WTC11 (cell line): ENCODE data around the gene TIAL1. TPM values are rescaled to one million over a fixed set of nuclear protein-coding genes. Genes with fewer than 3 reads are reported as not detected.

Source experiments
- ATAC-seq: fragments of 200-7000 bp; cut with Tn5 transposase; 2 replicates; pipeline ENCODE4 v1.10.0; 2021; ENCODE audit warnings: mild to moderate bottlenecking, moderate library complexity
- CTCF ChIA-PET: fragments of 300-600 bp; sonication (Branson Sonifier 250); formaldehyde crosslinking; loops from one replicate; lab custom pipeline; 2021; ENCODE audit warnings: antibody characterized with exemption; lab: Charles Lee
- POLR2A ChIA-PET: fragments of 350-600 bp; sonication (Branson Sonifier 250); formaldehyde crosslinking; loops from one replicate; lab custom pipeline; 2021; ENCODE audit warnings: antibody characterized with exemption; lab: Charles Lee
- DNase-seq: peaks from one replicate; pipeline ENCODE4 v3.0.0; 2021; ENCODE audit warnings: low spot score
- H3K27ac Mint-ChIP-seq: 2 replicates; pipeline ENCODE4 v1.8.0; 2021; ENCODE audit warnings: mixed read lengths
- H3K27me3 Mint-ChIP-seq: 2 replicates; pipeline ENCODE4 v1.8.0; 2021; ENCODE audit warnings: low read depth, mild to moderate bottlenecking, moderate library complexity, mixed read lengths
- H3K36me3 Mint-ChIP-seq: 2 replicates; pipeline ENCODE4 v1.8.0; 2021; ENCODE audit warnings: mixed read lengths
- H3K4me1 Mint-ChIP-seq: 2 replicates; pipeline ENCODE4 v1.8.0; 2022; ENCODE audit warnings: mixed read lengths
- H3K4me3 Mint-ChIP-seq: 2 replicates; pipeline ENCODE4 v1.8.0; 2021; ENCODE audit warnings: mild to moderate bottlenecking, moderate library complexity, mixed read lengths
- H3K9me3 Mint-ChIP-seq: 2 replicates; pipeline ENCODE4 v1.8.0; 2021; ENCODE audit warnings: mixed read lengths
- AR ChIP-seq: fragments of 250-450 bp; sonication (Bioruptor Pico); IDR thresholded peaks from 2 replicates; pipeline ENCODE4 v1.9.0; 2021; ENCODE audit warnings: mild to moderate bottlenecking
- E2F1 ChIP-seq: sonication (generic); formaldehyde crosslinking; IDR thresholded peaks from 2 replicates; pipeline ENCODE4 v1.8.0; 2022; ENCODE audit warnings: mild to moderate bottlenecking, missing genetic modification reagents
- ELF4 ChIP-seq: sonication (generic); formaldehyde crosslinking; IDR thresholded peaks from 2 replicates; pipeline ENCODE4 v1.8.1; 2022; ENCODE audit warnings: low read depth, mild to moderate bottlenecking, moderate library complexity, missing genetic modification reagents
- PRDM15 ChIP-seq: sonication (generic); formaldehyde crosslinking; IDR thresholded peaks from 2 replicates; pipeline ENCODE4 v1.8.0; 2022; ENCODE audit warnings: missing genetic modification reagents
- SMAD3 ChIP-seq: sonication (generic); formaldehyde crosslinking; IDR thresholded peaks from 2 replicates; pipeline ENCODE4 v1.8.0; 2022; ENCODE audit warnings: missing genetic modification reagents, mild to moderate bottlenecking, borderline replicate concordance
- TCF7 ChIP-seq: sonication (generic); formaldehyde crosslinking; IDR thresholded peaks from 2 replicates; pipeline ENCODE4 v1.8.0; 2022; ENCODE audit warnings: mild to moderate bottlenecking, low read depth, missing genetic modification reagents, moderate library complexity
- ZNF281 ChIP-seq: sonication (generic); formaldehyde crosslinking; IDR thresholded peaks from 2 replicates; pipeline ENCODE4 v1.8.0; 2023; ENCODE audit warnings: mild to moderate bottlenecking, missing genetic modification reagents
- ZNF532 ChIP-seq: fragments of 250-450 bp; sonication (Bioruptor Pico); IDR thresholded peaks from 2 replicates; pipeline ENCODE4 v1.9.0; 2021; ENCODE audit warnings: mild to moderate bottlenecking, borderline replicate concordance
- total RNA-seq: library from RNA; stranded (reverse); gene quantifications from 3 replicates; pipeline ENCODE4 v1.2.3, GENCODE V29; 2021

TIAL1 gene
- total RNA-seq, 1 experiment from 2014 or later, result 170 TPM

GRCh38 chr10:119640875-119641526, 44.2 kb upstream of the TIAL1 start (continued):
- TF ChIP-seq ZNF532 (CRISPR knock-in tag) (no peak), SMAD3 (CRISPR knock-in tag) (no peak), E2F1 (CRISPR knock-in tag) (no peak), TCF7 (CRISPR knock-in tag) (no peak)
- TF ChIP-seq, all 79 proteins: peak for 0

- Mint-ChIP-seq H3K27ac (no peak overlapping the region), H3K4me1 (peaks cover 7% of the 10 kb centered on the region; the same call in 1 of the 2 replicates), H3K36me3 (peaks cover 4% of the 10 kb centered on the region; the same call in 1 of the 2 replicates), H3K9me3 (peaks cover 4% of the 10 kb centered on the region), H3K4me3 (no peak overlapping the region), H3K27me3 (no peaks in the 10 kb centered on the region; the same call in 1 of the 2 replicates)
- TF ChIP-seq ZNF532 (CRISPR knock-in tag), result no peak
- no peak for TF ChIP-seq PRDM15 (CRISPR knock-in tag)
- no peak for TF ChIP-seq ZNF281 (CRISPR knock-in tag)
- TF ChIP-seq ELF4 (CRISPR knock-in tag), result no peak
- no peak for TF ChIP-seq AR
- CTCF ChIA-PET, result no interaction called here
- no peak for ATAC-seq
- POLR2A ChIA-PET, result no interaction called here
- DNase-seq, result no peak
These were observed 43.6 kb upstream of the TIAL1 start for GRCh38 chr10:119640384-119640783.
